Tibial nerve (tissue), 4 donors: ENCODE measurements around the gene F7. TPM values are rescaled to one million over a fixed set of nuclear protein-coding genes. Genes with fewer than 3 reads are reported as not detected.

Experiments used
- DNase-seq, 2 donors: peaks; one replicate each; pipeline ENCODE4 v3.0.0-alpha.2; 2019; ENCODE audit warnings: low spot score in 2 of 2
- H3K27ac ChIP-seq, 4 donors: fragments of 200-600 bp; sonication (generic) in 3 of 4; one replicate each; pipeline ENCODE4 v1.5.1; 2017 to 2019; ENCODE audit warnings: mild to moderate bottlenecking in 1 of 4
- H3K27me3 ChIP-seq, 2 donors: fragments of 200-600 bp; sonication (generic) in 1 of 2; one replicate each; pipeline versions ENCODE4 v1.5.1 to v1.6.0; 2017 to 2019
- H3K36me3 ChIP-seq, 3 donors: fragments of 200-600 bp; sonication (generic); one replicate each; pipeline ENCODE4 v1.5.1; 2018 to 2019
- H3K4me1 ChIP-seq, 4 donors: fragments of 200-600 bp; sonication (generic) in 3 of 4; one replicate each; pipeline ENCODE4 v1.5.1; 2017 to 2019
- H3K4me3 ChIP-seq, 4 donors: fragments of 200-600 bp; sonication (generic) in 3 of 4; one replicate each; pipeline ENCODE4 v1.5.1; 2017 to 2019; ENCODE audit warnings: mild to moderate bottlenecking in 1 of 4, moderate library complexity in 1 of 4
- H3K9me3 ChIP-seq, 4 donors: fragments of 200-600 bp; sonication (generic) in 3 of 4; one replicate each; pipeline ENCODE4 v1.5.1; 2017 to 2019
- CTCF ChIP-seq, 5 experiments: fragments of 200-600 bp in 3 of 5; fragments of 450-650 bp in 2 of 5; sonication (generic) in 3 of 5; IDR thresholded peaks; one replicate each; pipeline ENCODE4 v1.5.1; 2016 to 2019; ENCODE audit warnings: antibody characterized with exemption in 5 of 5, mild to moderate bottlenecking in 3 of 5, moderate library complexity in 2 of 5
- EP300 ChIP-seq, 2 donors: sonication (generic); formaldehyde crosslinking; IDR thresholded peaks; one replicate each; pipeline ENCODE4 v1.6.1; 2017; ENCODE audit warnings: antibody characterized with exemption in 2 of 2, mild to moderate bottlenecking in 1 of 2
- POLR2A ChIP-seq, 2 donors: fragments of 450-650 bp; IDR thresholded peaks; one replicate each; pipeline ENCODE4 v1.6.1; 2017; ENCODE audit warnings: antibody characterized with exemption in 2 of 2, mild to moderate bottlenecking in 2 of 2, moderate library complexity in 2 of 2
- WGBS, 2 donors: methylation state at CpG; one replicate each; pipeline ENCODE4 v1.1.5; 2018; 5-methylcytosine and 5-hydroxymethylcytosine counted together
- total RNA-seq, 4 donors: library from RNA; depleted of rRNA; stranded (reverse); fragments of >200 nt; gene quantifications; one replicate each; pipeline ENCODE4 v1.1.0, GENCODE V29; 2016

Gene F7
- total RNA-seq, 4 donors from 2014 or later, result not detected

GRCh38 chr13:113080901-113081521 is 24.6 kb upstream of the F7 start:
- WGBS, 2 donors, result 81 to 88% methylated on average over 18 to 25 of the region's 25 CpGs
- Histone ChIP-seq H3K27me3 (no peaks in the 10 kb centered on the region), H3K36me3 (peaks cover 0 to under 1% (median 0%) of the 10 kb centered on the region in 3 donors), H3K27ac (no peak overlapping the region), H3K4me3 (no peak overlapping the region), H3K9me3 (no peaks in the 10 kb centered on the region), H3K4me1 (peaks cover 0 to 9% (median 0%) of the 10 kb centered on the region in 4 donors)
- no peak for DNase-seq
- TF ChIP-seq EP300 (IDR thresholded peaks at IDR 0.05) (peak in 1 of 2 donors; percentile 2), CTCF (IDR thresholded peaks at IDR 0.05) (no peak)

- Histone ChIP-seq H3K27ac (no peak overlapping the region), H3K4me1 (peaks cover 0 to 9% (median 0%) of the 10 kb centered on the region in 4 donors), H3K4me3 (no peak overlapping the region), H3K9me3 (no peaks in the 10 kb centered on the region), H3K36me3 (peaks cover 0 to 7% (median 0%) of the 10 kb centered on the region in 3 donors), H3K27me3 (no peaks in the 10 kb centered on the region)
- TF ChIP-seq POLR2A (IDR thresholded peaks at IDR 0.05) (no peak), EP300 (IDR thresholded peaks at IDR 0.05) (no peak), CTCF (IDR thresholded peaks at IDR 0.05) (no peak)
- DNase-seq, result no peak
- WGBS, 2 donors, result 88% methylated on average over 22 to 26 of the region's 26 CpGs
These were observed 23.2 kb upstream of the F7 start for GRCh38 chr13:113082198-113083021.

- 81 to 93% methylated on average over 10 of the region's 10 CpGs for WGBS, 2 donors
- Histone ChIP-seq H3K4me3 (no peak overlapping the region), H3K27ac (no peak overlapping the region), H3K27me3 (no peaks in the 10 kb centered on the region), H3K36me3 (peaks cover 0 to 7% (median 0%) of the 10 kb centered on the region in 3 donors), H3K4me1 (peaks cover 0 to 9% (median 0%) of the 10 kb centered on the region in 4 donors), H3K9me3 (no peaks in the 10 kb centered on the region)
- TF ChIP-seq CTCF (IDR thresholded peaks at IDR 0.05) (no peak), POLR2A (IDR thresholded peaks at IDR 0.05) (no peak), EP300 (IDR thresholded peaks at IDR 0.05) (no peak)
- DNase-seq, result no peak
These were observed 22.6 kb upstream of the F7 start for GRCh38 chr13:113083022-113083373.

- TF ChIP-seq POLR2A (IDR thresholded peaks at IDR 0.05) (no peak), CTCF (IDR thresholded peaks at IDR 0.05) (no peak), EP300 (IDR thresholded peaks at IDR 0.05) (no peak)
- H3K36me3 ChIP-seq, result peaks cover 0 to 13% (median 0%) of the 10 kb centered on the region in 3 donors
- no peak overlapping the region for H3K27ac ChIP-seq
- peak; percentile 30 to 42 for DNase-seq
- WGBS, 2 donors, result 43 to 58% methylated on average over 18 of the region's 18 CpGs
- H3K27me3 ChIP-seq, result no peaks in the 10 kb centered on the region
- H3K4me1 ChIP-seq, result peaks cover 0 to 9% (median 0%) of the 10 kb centered on the region in 4 donors
- H3K4me3 ChIP-seq, result no peak overlapping the region
- H3K9me3 ChIP-seq, result no peaks in the 10 kb centered on the region
These were observed 22.1 kb upstream of the F7 start for GRCh38 chr13:113083402-113084061.
